Cardiac muscle cell (in vitro differentiated cells and primary cell): ENCODE data around the gene FAM193A. TPM values are rescaled to one million over a fixed set of nuclear protein-coding genes. Genes with fewer than 3 reads are reported as not detected.
"Not testable (repeated sequence)": the region's sequence is repeated elsewhere in the genome, so short reads cannot be mapped to it uniquely, and the experiment has no call there.

Experiments
- DNase-seq, 2 donors: peaks; one replicate each; pipeline versions ENCODE4 v3.0.0 to v3.0.0-alpha.2; 2010 to 2017; ENCODE audit warnings: low read depth in 1 of 2, low spot score in 1 of 2
- H3K27ac ChIP-seq: fragments of 200-600 bp; sonication (generic); 2 replicates; pipeline ENCODE4 v1.5.1; 2016
- H3K27me3 ChIP-seq: fragments of 200-600 bp; sonication (generic); 2 replicates; pipeline ENCODE4 v1.6.0; 2016; ENCODE audit warnings: control low read depth
- H3K36me3 ChIP-seq: fragments of 200-600 bp; sonication (generic); 2 replicates; pipeline ENCODE4 v1.5.1; 2016; ENCODE audit warnings: control low read depth
- H3K4me1 ChIP-seq: fragments of 200-600 bp; sonication (generic); 2 replicates; pipeline ENCODE4 v1.8.1; 2017; ENCODE audit warnings: low read depth, mild to moderate bottlenecking, mixed run types
- H3K4me3 ChIP-seq: fragments of 200-600 bp; sonication (generic); 2 replicates; pipeline ENCODE4 v1.5.1; 2016; ENCODE audit warnings: mild to moderate bottlenecking
- H3K9me3 ChIP-seq: fragments of 200-600 bp; sonication (generic); 2 replicates; pipeline ENCODE4 v1.5.1; 2017; ENCODE audit warnings: low read depth, mild to moderate bottlenecking, control low read depth
- polyA plus RNA-seq: library from polyadenylated mRNA; unstranded; fragments of >200 nt; fragmentation: Nextera tagmentation; extraction: Ambion mirVana; gene quantifications from 2 replicates; pipeline ENCODE4 v1.2.1, GENCODE V29; 2016
- total RNA-seq: library from RNA; depleted of rRNA; stranded (reverse); fragments of >200 nt; gene quantifications from 2 replicates; pipeline ENCODE4 v1.2.3, GENCODE V29; 2016
- TF ChIP-seq, protein P1 (sequence below): IDR thresholded peaks from 2 replicates; pipeline ENCODE4 v1.5.1; 2012; ENCODE audit warnings: low read depth, mild to moderate bottlenecking, low read length

Gene FAM193A
- total and polyA plus RNA-seq, 2 experiments from 2014 or later: 12.0 to 34.0 TPM

DNA sequence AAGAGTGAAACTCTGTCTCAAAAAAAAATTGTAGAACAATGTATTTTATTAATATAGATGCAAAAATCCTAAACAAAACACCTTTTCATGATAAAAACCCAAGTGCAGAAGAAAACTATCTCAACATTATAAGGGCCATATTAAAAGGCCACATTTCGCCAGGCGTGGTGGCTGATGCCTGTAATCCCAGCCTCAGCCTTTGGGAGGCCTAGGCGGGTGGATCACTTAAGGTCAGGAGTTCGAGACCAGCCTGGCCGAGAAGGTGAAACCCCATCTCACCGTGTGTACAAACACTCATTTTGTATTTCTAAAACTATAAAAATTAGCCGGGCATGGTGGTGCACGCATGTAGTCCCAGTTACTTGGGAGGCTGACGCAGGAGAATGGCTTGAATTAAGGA lies 9.9 kb upstream of the FAM193A start:
- no peak overlapping the region for H3K4me3 ChIP-seq
- TF ChIP-seq, protein P1, sequence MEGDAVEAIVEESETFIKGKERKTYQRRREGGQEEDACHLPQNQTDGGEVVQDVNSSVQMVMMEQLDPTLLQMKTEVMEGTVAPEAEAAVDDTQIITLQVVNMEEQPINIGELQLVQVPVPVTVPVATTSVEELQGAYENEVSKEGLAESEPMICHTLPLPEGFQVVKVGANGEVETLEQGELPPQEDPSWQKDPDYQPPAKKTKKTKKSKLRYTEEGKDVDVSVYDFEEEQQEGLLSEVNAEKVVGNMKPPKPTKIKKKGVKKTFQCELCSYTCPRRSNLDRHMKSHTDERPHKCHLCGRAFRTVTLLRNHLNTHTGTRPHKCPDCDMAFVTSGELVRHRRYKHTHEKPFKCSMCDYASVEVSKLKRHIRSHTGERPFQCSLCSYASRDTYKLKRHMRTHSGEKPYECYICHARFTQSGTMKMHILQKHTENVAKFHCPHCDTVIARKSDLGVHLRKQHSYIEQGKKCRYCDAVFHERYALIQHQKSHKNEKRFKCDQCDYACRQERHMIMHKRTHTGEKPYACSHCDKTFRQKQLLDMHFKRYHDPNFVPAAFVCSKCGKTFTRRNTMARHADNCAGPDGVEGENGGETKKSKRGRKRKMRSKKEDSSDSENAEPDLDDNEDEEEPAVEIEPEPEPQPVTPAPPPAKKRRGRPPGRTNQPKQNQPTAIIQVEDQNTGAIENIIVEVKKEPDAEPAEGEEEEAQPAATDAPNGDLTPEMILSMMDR: no peak
- no peaks in the 10 kb centered on the region for H3K36me3 ChIP-seq
- no peaks in the 10 kb centered on the region for H3K4me1 ChIP-seq
- DNase-seq: no peak
- no peaks in the 10 kb centered on the region for H3K9me3 ChIP-seq
- H3K27ac ChIP-seq: no peak overlapping the region
- H3K27me3 ChIP-seq: no peaks in the 10 kb centered on the region

DNA sequence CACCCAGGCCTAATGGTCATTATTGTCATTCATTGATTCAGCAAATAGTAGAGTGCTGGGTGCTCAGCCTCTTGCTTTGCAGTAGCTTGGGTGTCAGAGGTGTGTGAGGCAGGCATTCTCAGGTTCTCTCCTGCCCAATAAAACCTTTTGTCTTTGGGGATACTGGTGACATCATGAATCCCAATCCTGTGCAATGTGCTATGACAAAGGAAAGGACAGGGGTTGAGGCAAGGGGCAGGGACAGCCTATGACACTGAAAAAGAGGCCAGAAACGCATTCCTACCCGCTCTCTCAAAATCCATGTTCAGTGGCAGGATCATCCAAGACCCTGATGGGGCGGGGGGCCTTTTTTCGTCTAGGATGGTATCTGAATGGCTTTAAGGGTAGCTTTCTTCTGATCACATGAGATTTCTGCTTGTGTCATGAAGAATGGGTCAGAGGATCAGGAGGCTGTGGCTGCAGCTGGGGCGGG lies 1.5 kb upstream of the FAM193A start:
- TF ChIP-seq, protein P1: no peak
- Histone ChIP-seq H3K4me1 (peaks cover 10% of the 10 kb centered on the region), H3K4me3 (peak overlapping the region; percentile 60), H3K9me3 (no peaks in the 10 kb centered on the region), H3K27ac (peak overlapping the region; percentile 89), H3K27me3 (no peaks in the 10 kb centered on the region), H3K36me3 (no peaks in the 10 kb centered on the region)
- DNase-seq: no peak

DNA sequence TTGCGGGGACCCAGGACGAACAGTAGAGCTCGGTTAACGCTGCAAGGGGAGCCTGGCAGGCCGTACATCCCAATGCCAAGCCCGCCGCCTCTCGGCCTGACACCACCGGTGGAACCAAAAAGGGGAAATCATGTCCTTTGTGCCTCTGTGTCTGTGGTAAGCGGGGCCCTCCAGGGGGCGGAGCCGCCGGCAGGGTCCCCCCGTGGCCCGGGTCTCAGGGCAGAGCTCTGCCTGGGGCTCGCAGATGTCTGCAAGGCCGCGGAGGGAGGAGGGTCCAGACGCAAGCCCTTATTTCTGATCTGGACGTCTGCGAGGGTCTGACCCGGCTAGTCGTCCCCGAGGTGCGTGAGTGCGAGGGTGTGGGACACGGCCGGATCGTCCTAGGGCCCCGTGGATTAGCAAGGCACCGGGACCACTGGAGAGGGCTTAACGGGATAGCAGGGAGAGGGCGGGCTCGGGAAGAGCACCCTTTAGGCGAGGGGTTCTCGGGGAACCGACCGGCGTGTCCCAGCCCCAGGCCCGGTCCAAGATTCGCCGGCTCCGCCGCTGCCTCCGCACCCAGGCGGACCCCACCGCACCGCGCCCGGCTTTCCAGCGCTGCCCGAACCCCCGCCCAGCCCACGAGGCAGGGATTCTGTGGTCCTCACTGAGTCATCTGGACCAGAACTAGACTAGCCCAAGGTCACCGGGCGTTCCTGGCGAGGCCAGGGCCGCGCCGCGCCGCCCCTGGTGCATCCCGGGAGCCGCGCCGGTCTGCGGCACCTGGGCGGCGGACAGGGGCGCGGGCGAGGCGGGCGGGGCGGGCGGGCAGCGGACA lies 863 bp upstream of the FAM193A start:
- H3K4me3 ChIP-seq: peak overlapping the region; percentile 60
- TF ChIP-seq, protein P1: peak; percentile 10
- H3K27ac ChIP-seq: peak overlapping the region; percentile 89
- peaks cover 10% of the 10 kb centered on the region for H3K4me1 ChIP-seq
- no peaks in the 10 kb centered on the region for H3K9me3 ChIP-seq
- peak; percentile 33 to 53 for DNase-seq
- no peaks in the 10 kb centered on the region for H3K36me3 ChIP-seq
- H3K27me3 ChIP-seq: no peaks in the 10 kb centered on the region

DNA sequence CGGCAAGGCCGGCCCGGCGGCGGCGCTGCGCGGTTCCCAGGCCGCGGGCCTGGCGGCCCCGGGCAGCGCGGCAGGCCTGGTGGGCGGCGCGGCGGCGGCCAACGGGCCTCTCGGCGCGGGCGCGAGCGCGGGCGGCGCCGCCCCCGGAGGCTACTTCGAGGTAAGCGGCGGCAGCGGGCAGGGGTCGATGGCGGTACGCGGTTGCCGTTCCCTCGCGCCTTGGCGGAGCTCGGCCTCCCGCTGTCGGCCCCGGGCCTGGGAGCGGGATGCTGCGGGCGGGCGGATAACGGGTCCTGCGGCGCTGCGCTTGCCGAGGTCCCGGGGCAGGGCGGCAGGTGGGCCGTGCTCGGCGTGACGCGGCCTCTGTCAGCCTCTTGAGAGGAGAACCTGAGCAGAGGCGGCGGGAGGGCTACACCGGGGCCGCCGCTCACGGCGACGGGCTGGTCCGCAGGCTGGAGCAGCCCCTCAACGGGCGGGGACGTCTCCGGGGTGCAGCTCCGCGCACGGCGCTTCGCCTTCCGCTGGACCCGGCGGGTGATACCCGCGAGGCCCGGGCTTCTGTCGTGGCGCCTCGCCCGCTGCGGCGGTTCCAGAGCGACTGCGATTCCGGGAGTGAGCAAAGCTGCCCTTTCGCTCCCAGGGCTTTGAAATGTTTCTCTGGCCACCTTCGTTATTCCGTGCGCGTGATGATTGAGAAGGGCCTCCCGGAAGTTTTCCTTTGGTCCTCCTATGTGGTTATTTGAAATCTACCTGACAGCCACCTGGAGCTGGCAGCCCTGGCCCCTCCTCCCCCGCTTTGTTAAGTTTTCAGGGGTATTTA lies 774 bp downstream of the FAM193A start:
- H3K27me3 ChIP-seq: no peaks in the 10 kb centered on the region
- H3K9me3 ChIP-seq: no peaks in the 10 kb centered on the region
- DNase-seq: peak; percentile 42 to 62
- peak overlapping the region; percentile 95 for H3K27ac ChIP-seq
- peak overlapping the region; percentile 65 for H3K4me3 ChIP-seq
- TF ChIP-seq, protein P1: no peak
- H3K4me1 ChIP-seq: peaks cover 10% of the 10 kb centered on the region
- H3K36me3 ChIP-seq: no peaks in the 10 kb centered on the region

DNA sequence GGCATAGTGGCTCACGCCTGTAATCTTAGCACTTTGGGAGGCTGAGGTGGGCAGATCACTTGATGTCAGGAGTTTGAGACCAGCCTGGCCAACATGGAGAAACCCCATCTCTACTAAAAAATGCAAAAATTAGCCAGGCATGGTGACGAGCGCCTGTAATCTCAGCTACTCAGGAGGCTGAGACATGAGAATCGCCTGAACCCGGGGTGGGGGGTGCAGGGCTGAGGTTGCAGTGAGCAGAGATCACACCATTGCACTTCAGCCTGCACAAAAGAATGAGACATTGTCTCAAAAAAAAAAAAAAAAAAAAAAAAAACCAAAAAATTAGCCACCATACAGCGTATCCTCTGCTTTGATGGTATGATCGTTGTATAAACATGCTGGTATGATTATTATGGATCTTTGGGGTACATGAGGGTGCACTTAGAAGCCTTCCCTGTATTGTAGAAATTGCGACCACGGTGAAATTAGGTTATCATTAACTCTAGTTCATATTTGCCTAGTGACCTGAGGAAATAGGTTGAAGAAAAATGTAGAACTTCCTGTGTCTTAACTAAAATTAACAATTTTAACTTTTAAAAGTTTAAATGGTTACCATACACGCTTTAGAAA lies 7.2 kb downstream of the FAM193A start:
- not testable (repeated sequence) for H3K4me1 ChIP-seq, H3K27me3 ChIP-seq, H3K27ac ChIP-seq, H3K36me3 ChIP-seq, H3K4me3 ChIP-seq, DNase-seq, H3K9me3 ChIP-seq
